ENCODE results near the gene FBXO10. TPM values are rescaled to one million over a fixed set of nuclear protein-coding genes. Genes with fewer than 3 reads are reported as not detected.
"Not testable (repeated sequence)": the region's sequence is repeated elsewhere in the genome, so short reads cannot be mapped to it uniquely, and the experiment has no call there.

FBXO10 gene
- total RNA-seq, 4 donors from 2014 or later: 2.8 to 12.9 (median 9.4) TPM; not detected in 1

- no peaks in the 10 kb centered on the region for H3K36me3 ChIP-seq
- no peaks in the 10 kb centered on the region for H3K4me1 ChIP-seq
- no peaks in the 10 kb centered on the region for H3K9me3 ChIP-seq
- DNase-seq: no peak
- no peak for TF ChIP-seq CTCF (IDR thresholded peaks at IDR 0.05)
- TF ChIP-seq POLR2A (IDR thresholded peaks at IDR 0.05): no peak
- intact Hi-C loops (cut with DNase I; ENCODE audit: low total_unique reads): no loop called here
- H3K27me3 ChIP-seq: no peaks in the 10 kb centered on the region
- H3K27ac ChIP-seq: no peak overlapping the region
- no peak overlapping the region for H3K4me3 ChIP-seq
These were observed 60.4 kb downstream of the FBXO10 start for GRCh38 chr9:37515620-37516258.

GRCh38 chr9:37514999-37515398 is 61.2 kb downstream of the FBXO10 start:
- TF ChIP-seq POLR2A (IDR thresholded peaks at IDR 0.05) (no peak), CTCF (IDR thresholded peaks at IDR 0.05) (no peak)
- H3K9me3 ChIP-seq: no peaks in the 10 kb centered on the region
- H3K4me3 ChIP-seq: no peak overlapping the region
- intact Hi-C loops (cut with DNase I; ENCODE audit: low total_unique reads): no loop called here
- H3K27ac ChIP-seq: no peak overlapping the region
- DNase-seq: no peak
- no peaks in the 10 kb centered on the region for H3K4me1 ChIP-seq
- H3K27me3 ChIP-seq: no peaks in the 10 kb centered on the region
- H3K36me3 ChIP-seq: no peaks in the 10 kb centered on the region

GRCh38 chr9:37514415-37514814 is 61.8 kb downstream of the FBXO10 start:
- H3K4me1 ChIP-seq; H3K27me3 ChIP-seq; H3K36me3 ChIP-seq; H3K27ac ChIP-seq; DNase-seq; H3K9me3 ChIP-seq; H3K4me3 ChIP-seq; intact Hi-C loops (cut with DNase I; ENCODE audit: low total_unique reads): not testable (repeated sequence)

GRCh38 chr9:37512437-37512836 is 63.7 kb downstream of the FBXO10 start:
- no peak for DNase-seq
- no peak overlapping the region for H3K4me3 ChIP-seq
- H3K27ac ChIP-seq: no peak overlapping the region
- H3K4me1 ChIP-seq: no peaks in the 10 kb centered on the region
- TF ChIP-seq CTCF (IDR thresholded peaks at IDR 0.05) (no peak), POLR2A (IDR thresholded peaks at IDR 0.05) (no peak)
- intact Hi-C loops (cut with DNase I; ENCODE audit: low total_unique reads): no loop called here
- H3K27me3 ChIP-seq: no peaks in the 10 kb centered on the region
- no peaks in the 10 kb centered on the region for H3K36me3 ChIP-seq
- H3K9me3 ChIP-seq: no peaks in the 10 kb centered on the region

- DNase-seq: no peak
- H3K9me3 ChIP-seq: no peaks in the 10 kb centered on the region
- H3K4me3 ChIP-seq: no peak overlapping the region
- no peak for TF ChIP-seq POLR2A (IDR thresholded peaks at IDR 0.05)
- TF ChIP-seq CTCF (IDR thresholded peaks at IDR 0.05): no peak
- no peaks in the 10 kb centered on the region for H3K36me3 ChIP-seq
- no peaks in the 10 kb centered on the region for H3K27me3 ChIP-seq
- H3K27ac ChIP-seq: no peak overlapping the region
- no peaks in the 10 kb centered on the region for H3K4me1 ChIP-seq
- intact Hi-C loops (cut with DNase I; ENCODE audit: low total_unique reads): no loop called here
These were observed 64.9 kb downstream of the FBXO10 start for GRCh38 chr9:37511016-37512010.

- H3K9me3 ChIP-seq; H3K36me3 ChIP-seq; H3K27me3 ChIP-seq; H3K4me1 ChIP-seq; DNase-seq; intact Hi-C loops (cut with DNase I; ENCODE audit: low total_unique reads); H3K27ac ChIP-seq; H3K4me3 ChIP-seq: not testable (repeated sequence)
These were observed 66.1 kb downstream of the FBXO10 start for GRCh38 chr9:37510053-37510452.
